Endometrial microvascular endothelial cells (primary cell): ENCODE results near the gene OBSCN. TPM values are rescaled to one million over a fixed set of nuclear protein-coding genes. Genes with fewer than 3 reads are reported as not detected.

ENCODE experiments used
- in situ Hi-C: cut with HindIII; loops from 2 replicates; pipeline ENCODE4 v1.10.0; 2017; ENCODE audit warnings: low sequenced_read_pairs, low pct_unique_long_range_greater_than_20kb; ENCODE audit errors: inconsistent ontology term
- total RNA-seq: library from RNA; depleted of rRNA; stranded (reverse); fragments of >200 nt; gene quantifications from one replicate; pipeline ENCODE4 v1.2.3, GENCODE V29; 2015; ENCODE audit errors: inconsistent ontology term

OBSCN gene
- total RNA-seq, 1 donor from 2014 or later = 0.37 TPM

- in situ Hi-C loops = no loop called here
Measured at GRCh38 chr1:228281631-228282328, 73.9 kb downstream of the OBSCN start.

- in situ Hi-C loops = no loop called here
Measured at GRCh38 chr1:228282329-228283042, 74.6 kb downstream of the OBSCN start.

- in situ Hi-C loops = no loop called here
Measured at GRCh38 chr1:228283043-228283371, 75.2 kb downstream of the OBSCN start.

- in situ Hi-C loops = no loop called here
Measured at GRCh38 chr1:228283476-228284147, 75.8 kb downstream of the OBSCN start.

- in situ Hi-C loops = no loop called here
Measured at GRCh38 chr1:228284148-228284495, 76.3 kb downstream of the OBSCN start.

GRCh38 chr1:228284521-228284920 lies 76.7 kb downstream of the OBSCN start:
- in situ Hi-C loops = no loop called here

GRCh38 chr1:228285661-228286504 lies 78.0 kb downstream of the OBSCN start:
- in situ Hi-C loops = no loop called here

GRCh38 chr1:228286505-228287417 lies 78.9 kb downstream of the OBSCN start:
- in situ Hi-C loops = no loop called here

- in situ Hi-C loops = no loop called here
Measured at GRCh38 chr1:228287541-228288425, 79.9 kb downstream of the OBSCN start.

GRCh38 chr1:228288536-228289238 lies 80.8 kb downstream of the OBSCN start:
- in situ Hi-C loops = no loop called here

GRCh38 chr1:228289239-228289849 lies 81.5 kb downstream of the OBSCN start:
- in situ Hi-C loops = no loop called here

GRCh38 chr1:228289996-228290881 lies 82.4 kb downstream of the OBSCN start:
- in situ Hi-C loops = no loop called here

GRCh38 chr1:228291906-228292608 lies 84.2 kb downstream of the OBSCN start:
- in situ Hi-C loops = no loop called here

GRCh38 chr1:228292609-228292911 lies 84.7 kb downstream of the OBSCN start:
- in situ Hi-C loops = no loop called here

- in situ Hi-C loops = no loop called here
Measured at GRCh38 chr1:228293393-228293792, 85.5 kb downstream of the OBSCN start.
